Left colon (tissue), 2 donors: ENCODE data around the gene OVAAL. TPM values are rescaled to one million over a fixed set of nuclear protein-coding genes. Genes with fewer than 3 reads are reported as not detected.

Experiments
- ATAC-seq: fragments of 200-7000 bp; cut with Tn5 transposase; one replicate; pipeline ENCODE4 v1.9.1; 2020; ENCODE audit warnings: mild to moderate bottlenecking, moderate library complexity
- DNase-seq, 2 donors: peaks; one replicate each; pipeline ENCODE4 v3.0.0-alpha.2; 2020
- intact Hi-C, 2 donors: fragments of 100-400 bp; cut with DNase I in 1 of 2; cut with micrococcal nuclease in 1 of 2; formaldehyde crosslinking; loops; one replicate each; pipeline versions ENCODE4 v1.11.2 to v1.14.0; 2022; cut with DNase I, micrococcal nuclease
- total RNA-seq, 2 donors: library from RNA; stranded (reverse); fragmentation: NEBNext Ultra II Directional; extraction: Animal tissue kit (Norgen Biotek cat#: 25700); gene quantifications; one replicate each; pipeline ENCODE4 v1.2.1, GENCODE V29; 2021
- donor health status: DM: no; HTN: no; CAD: no.
- donor health status: DM: yes; HTN: yes; CAD: no.

Gene OVAAL
- total RNA-seq, 2 donors from 2014 or later = not detected

GRCh38 chr1:180565121-180565871 is 6.5 kb downstream of the OVAAL start:
- no peak for ATAC-seq
- no peak for DNase-seq
- intact Hi-C loops = no loop called here

GRCh38 chr1:180566026-180566425 is 7.3 kb downstream of the OVAAL start:
- intact Hi-C loops = no loop called here
- DNase-seq (no peak), ATAC-seq (no peak)

- DNase-seq (no peak), ATAC-seq (no peak)
- intact Hi-C loops = no loop called here
These were observed 7.7 kb downstream of the OVAAL start for GRCh38 chr1:180566495-180566894.

GRCh38 chr1:180567654-180568053 is 8.9 kb downstream of the OVAAL start:
- DNase-seq = no peak
- intact Hi-C loops = no loop called here
- ATAC-seq = peak; percentile 16

- no peak for ATAC-seq
- DNase-seq = no peak
- intact Hi-C loops = no loop called here
These were observed 9.4 kb downstream of the OVAAL start for GRCh38 chr1:180568184-180568583.

- ATAC-seq (no peak), DNase-seq (no peak)
- intact Hi-C loops = no loop called here
These were observed 12.5 kb downstream of the OVAAL start for GRCh38 chr1:180571060-180571831.

- ATAC-seq (peak; percentile 45), DNase-seq (no peak)
- intact Hi-C loops = no loop called here
These were observed 13.3 kb downstream of the OVAAL start for GRCh38 chr1:180571832-180572636.

- ATAC-seq (peak; percentile 55), DNase-seq (no peak)
- intact Hi-C loops = no loop called here
These were observed 14.0 kb downstream of the OVAAL start for GRCh38 chr1:180572760-180573159.

GRCh38 chr1:180574031-180574713 is 15.4 kb downstream of the OVAAL start:
- ATAC-seq = peak; percentile 87
- intact Hi-C loops = no loop called here

GRCh38 chr1:180577361-180577760 is 18.6 kb downstream of the OVAAL start:
- DNase-seq (no peak), ATAC-seq (no peak)
- intact Hi-C loops = no loop called here

More at GRCh38 chr1:180574031-180574713, 15.4 kb downstream of the OVAAL start:
- no peak for DNase-seq

- ATAC-seq (no peak), DNase-seq (no peak)
- intact Hi-C loops = no loop called here
These were observed 21.3 kb downstream of the OVAAL start for GRCh38 chr1:180579961-180580611.

- intact Hi-C loops = no loop called here
- no peak for DNase-seq
- ATAC-seq = no peak
These were observed 22.9 kb downstream of the OVAAL start for GRCh38 chr1:180581635-180582039.

GRCh38 chr1:180584869-180585268 is 26.1 kb downstream of the OVAAL start:
- intact Hi-C loops = no loop called here
- no peak for ATAC-seq
- no peak for DNase-seq

- DNase-seq = no peak
- no peak for ATAC-seq
- intact Hi-C loops = no loop called here
These were observed 27.2 kb downstream of the OVAAL start for GRCh38 chr1:180585994-180586359.

- intact Hi-C loops = no loop called here
- peak; percentile 84 for ATAC-seq
- DNase-seq = peak; percentile 24 to 63
These were observed 27.9 kb downstream of the OVAAL start for GRCh38 chr1:180586671-180587155.

GRCh38 chr1:180588121-180588520 is 29.4 kb downstream of the OVAAL start:
- no peak for DNase-seq
- ATAC-seq = no peak
- intact Hi-C loops = no loop called here

- ATAC-seq (no peak), DNase-seq (no peak)
- intact Hi-C loops = no loop called here
These were observed 32.1 kb downstream of the OVAAL start for GRCh38 chr1:180590889-180591288.

GRCh38 chr1:180593382-180593781 is 34.6 kb downstream of the OVAAL start:
- no peak for ATAC-seq
- no peak for DNase-seq
- intact Hi-C loops = no loop called here
